Activated CD8-positive, alpha-beta memory T cell treated with anti-CD3 and anti-CD28 coated beads, Interleukin-2, amount 10 ng/mL, durations not matched to agents 7 days and 5 days (primary cell): ENCODE data around the gene YARS2. TPM values are rescaled to one million over a fixed set of nuclear protein-coding genes. Genes with fewer than 3 reads are reported as not detected.

Source experiments
- ATAC-seq: fragments of 150-1000 bp; cut with Tn5 transposase; one replicate; pipeline ENCODE4 v1.10.0; 2021; ENCODE audit warnings: moderate library complexity
- CTCF ChIA-PET: fragments of 350-600 bp; sonication (Branson Sonifier 250); formaldehyde crosslinking; loops from one replicate; lab custom pipeline; 2021; ENCODE audit warnings: antibody characterized with exemption; lab: Charles Lee
- DNase-seq: peaks from one replicate; pipeline ENCODE4 v3.0.0-alpha.2; 2020
- H3K27ac Mint-ChIP-seq: one replicate; pipeline ENCODE4 v1.8.0; 2021; ENCODE audit warnings: mild to moderate bottlenecking, mixed read lengths
- H3K27me3 Mint-ChIP-seq: one replicate; pipeline ENCODE4 v1.8.0; 2021; ENCODE audit warnings: mixed read lengths
- H3K36me3 Mint-ChIP-seq: one replicate; pipeline ENCODE4 v1.8.0; 2021; ENCODE audit warnings: mild to moderate bottlenecking, mixed read lengths
- H3K4me1 Mint-ChIP-seq: one replicate; pipeline ENCODE4 v1.8.0; 2021; ENCODE audit warnings: mixed read lengths
- H3K4me3 Mint-ChIP-seq: one replicate; pipeline ENCODE4 v1.8.0; 2021; ENCODE audit warnings: mild to moderate bottlenecking, moderate library complexity, mixed read lengths
- H3K9me3 Mint-ChIP-seq: one replicate; pipeline ENCODE4 v1.8.0; 2022; ENCODE audit warnings: low read depth, mixed read lengths
- total RNA-seq, 2 experiments: library from RNA; stranded (reverse); gene quantifications; one replicate each; pipeline ENCODE4 v1.2.3, GENCODE V29; 2021

YARS2 gene
- total RNA-seq, 2 experiments from 2014 or later, result 21.1 to 28.7 TPM

GRCh38 chr12:32773691-32774090 lies 18.0 kb upstream of the YARS2 start:
- H3K27me3 Mint-ChIP-seq, result peaks cover 20% of the 10 kb centered on the region
- DNase-seq (no peak), ATAC-seq (no peak)
- H3K27ac Mint-ChIP-seq, result no peak overlapping the region
- no peak overlapping the region for H3K4me3 Mint-ChIP-seq
- no peaks in the 10 kb centered on the region for H3K9me3 Mint-ChIP-seq
- no peaks in the 10 kb centered on the region for H3K4me1 Mint-ChIP-seq
- CTCF ChIA-PET, result no interaction called here
- H3K36me3 Mint-ChIP-seq, result no peaks in the 10 kb centered on the region

GRCh38 chr12:32770141-32770540 lies 14.4 kb upstream of the YARS2 start:
- H3K4me3 Mint-ChIP-seq, result no peak overlapping the region
- CTCF ChIA-PET, result interaction anchor here (1.7 kb wide), 1 partner anchor 14 kb away, joined by 8 read pairs; the partner anchor contains the start of gene YARS2

DNA sequence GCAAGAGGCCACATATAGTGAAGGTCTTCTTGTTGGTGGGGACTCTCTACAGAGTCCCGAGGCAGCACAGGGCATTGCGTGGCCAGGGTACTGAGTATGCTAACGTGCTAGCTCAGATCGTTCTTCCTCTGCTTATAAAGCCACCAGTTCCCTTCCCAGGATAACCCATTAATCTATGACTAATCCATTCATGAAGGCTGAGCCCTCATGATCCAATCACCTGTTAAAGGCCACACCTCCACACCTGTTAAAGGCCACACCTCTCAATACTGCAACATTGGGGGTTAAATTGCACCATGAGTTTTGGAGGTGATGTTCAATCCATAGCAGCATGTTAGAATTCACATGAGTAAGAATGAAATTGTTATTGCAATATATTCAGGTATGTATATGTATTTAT lies 12.8 kb upstream of the YARS2 start:
- no peaks in the 10 kb centered on the region for H3K36me3 Mint-ChIP-seq
- DNase-seq, result no peak
- CTCF ChIA-PET, result no interaction called here

More at GRCh38 chr12:32770141-32770540, 14.4 kb upstream of the YARS2 start:
- H3K4me1 Mint-ChIP-seq, result no peaks in the 10 kb centered on the region
- peaks cover 20% of the 10 kb centered on the region for H3K27me3 Mint-ChIP-seq
- H3K36me3 Mint-ChIP-seq, result no peaks in the 10 kb centered on the region
- DNase-seq, result no peak
- H3K9me3 Mint-ChIP-seq, result no peaks in the 10 kb centered on the region
- H3K27ac Mint-ChIP-seq, result no peak overlapping the region
- no peak for ATAC-seq

GRCh38 chr12:32765906-32766305 lies 10.2 kb upstream of the YARS2 start:
- no peaks in the 10 kb centered on the region for H3K9me3 Mint-ChIP-seq
- H3K27me3 Mint-ChIP-seq, result peaks cover 13% of the 10 kb centered on the region
- no peaks in the 10 kb centered on the region for H3K4me1 Mint-ChIP-seq
- CTCF ChIA-PET, result no interaction called here
- no peak for ATAC-seq
- no peak overlapping the region for H3K4me3 Mint-ChIP-seq
- H3K27ac Mint-ChIP-seq, result no peak overlapping the region
- DNase-seq, result no peak
- H3K36me3 Mint-ChIP-seq, result no peaks in the 10 kb centered on the region

More for the DNA sequence above, 12.8 kb upstream of the YARS2 start:
- ATAC-seq, result no peak
- peaks cover 16% of the 10 kb centered on the region for H3K27me3 Mint-ChIP-seq
- H3K27ac Mint-ChIP-seq, result no peak overlapping the region
- H3K4me3 Mint-ChIP-seq, result no peak overlapping the region
- H3K4me1 Mint-ChIP-seq, result no peaks in the 10 kb centered on the region
- H3K9me3 Mint-ChIP-seq, result no peaks in the 10 kb centered on the region

DNA sequence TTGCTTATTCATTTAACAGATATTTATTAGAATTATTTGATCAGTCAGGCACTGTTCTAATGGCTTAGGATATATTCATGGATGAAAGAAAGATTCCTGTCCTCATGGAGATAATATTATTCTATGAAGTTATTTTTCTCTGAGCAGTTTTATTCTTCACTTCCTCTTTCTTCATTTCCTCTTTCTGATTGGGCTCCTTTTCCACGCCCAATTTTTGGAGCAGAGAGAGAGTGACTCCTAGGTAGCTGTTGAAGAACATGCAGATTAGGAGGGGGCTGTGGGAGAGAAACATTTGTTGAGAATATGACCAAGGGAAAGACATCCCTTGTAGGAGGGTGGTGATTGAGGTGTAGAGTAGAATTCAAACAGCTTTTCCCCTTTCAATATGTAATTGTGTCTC lies 6.0 kb upstream of the YARS2 start:
- Mint-ChIP-seq H3K27ac (no peak overlapping the region), H3K36me3 (no peaks in the 10 kb centered on the region)
- CTCF ChIA-PET, result no interaction called here

GRCh38 chr12:32757157-32757556 lies 1.5 kb upstream of the YARS2 start:
- H3K9me3 Mint-ChIP-seq, result no peaks in the 10 kb centered on the region
- H3K4me3 Mint-ChIP-seq, result no peak overlapping the region
- CTCF ChIA-PET, result interaction anchor here (1.1 to 4.1 kb wide), 3 partner anchors 212 to 1264 kb away, joined by 3 to 62 read pairs (median 41); partner anchors contain the start of gene ALG10
- peaks cover 11% of the 10 kb centered on the region for H3K36me3 Mint-ChIP-seq
- DNase-seq (no peak), ATAC-seq (no peak)
- H3K4me1 Mint-ChIP-seq, result peaks cover 19% of the 10 kb centered on the region
- H3K27ac Mint-ChIP-seq, result no peak overlapping the region
- H3K27me3 Mint-ChIP-seq, result no peaks in the 10 kb centered on the region

More for the DNA sequence above, 6.0 kb upstream of the YARS2 start:
- DNase-seq, result no peak
- Mint-ChIP-seq H3K27me3 (peaks cover 3% of the 10 kb centered on the region), H3K4me1 (no peaks in the 10 kb centered on the region), H3K4me3 (no peak overlapping the region), H3K9me3 (no peaks in the 10 kb centered on the region)
- ATAC-seq, result no peak

DNA sequence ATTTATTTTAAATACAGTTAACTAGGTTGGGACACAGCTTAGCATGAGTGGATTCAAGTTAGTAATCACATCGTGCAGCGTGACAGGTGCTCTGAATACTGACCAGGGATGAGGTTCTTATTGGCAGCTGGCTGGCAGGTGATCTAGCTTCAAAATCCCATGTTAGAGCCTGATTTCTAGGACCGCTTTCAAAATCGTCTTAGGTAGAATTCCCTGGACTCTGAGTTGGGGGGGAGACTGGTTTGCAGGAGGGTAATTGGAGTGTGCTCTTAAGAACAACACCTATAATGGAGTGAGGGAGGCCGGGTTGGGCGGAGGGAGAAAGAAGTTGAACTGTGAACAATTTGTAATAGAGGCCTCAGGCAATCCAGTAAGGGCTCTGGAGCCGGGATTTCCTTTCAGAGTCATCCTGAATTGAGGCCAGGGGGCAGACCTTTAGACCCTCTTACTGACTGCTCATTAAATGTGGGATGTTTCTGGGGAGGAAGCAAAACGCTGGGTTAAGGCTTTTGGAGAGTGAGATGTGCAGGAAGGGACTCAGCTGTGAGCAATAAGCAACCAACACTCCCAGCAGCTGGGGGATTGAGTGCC lies 874 bp upstream of the YARS2 start:
- Mint-ChIP-seq H3K9me3 (no peaks in the 10 kb centered on the region), H3K4me3 (peak overlapping the region; percentile 91), H3K4me1 (peaks cover 19% of the 10 kb centered on the region), H3K27me3 (no peaks in the 10 kb centered on the region), H3K27ac (peak overlapping the region; percentile 83), H3K36me3 (peaks cover 14% of the 10 kb centered on the region)
- no peak for ATAC-seq
- CTCF ChIA-PET, result interaction anchor here (1.1 to 4.1 kb wide), 16 partner anchors 13 to 1265 kb away, joined by 3 to 62 read pairs (median 8); partner anchors contain the start of genes ALG10 and ETFBKMT
- no peak for DNase-seq

DNA sequence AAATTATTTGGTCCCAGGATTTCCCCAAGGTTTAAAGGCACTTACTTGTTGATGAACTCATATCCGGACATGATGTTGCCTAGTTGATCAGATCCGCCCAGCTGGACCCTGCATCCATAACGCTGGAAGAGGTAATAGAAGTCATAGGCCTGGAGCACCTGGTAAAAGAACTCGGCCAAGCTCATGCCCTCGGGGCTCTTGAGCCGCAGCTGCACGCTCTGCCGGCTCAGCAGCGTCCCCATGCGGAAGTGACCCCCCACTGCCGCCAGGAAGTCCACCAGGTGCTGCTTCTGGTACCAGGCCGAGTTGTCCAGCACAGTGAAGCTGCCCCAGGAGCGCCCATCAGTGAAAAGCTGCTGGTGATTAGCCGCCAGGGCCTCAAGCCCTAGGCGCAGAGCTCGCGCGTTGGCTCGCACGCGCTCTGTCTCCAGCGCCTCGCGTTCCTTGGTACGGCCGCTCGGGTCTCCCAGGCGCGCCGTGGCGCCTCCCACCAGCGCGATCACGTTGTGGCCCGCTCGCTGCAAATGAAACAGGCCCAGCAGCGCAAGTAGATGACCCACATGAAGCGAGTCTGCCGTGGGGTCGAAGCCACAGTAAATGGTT lies 545 bp downstream of the YARS2 start:
- peak; percentile 87 for DNase-seq
- H3K4me1 Mint-ChIP-seq, result peaks cover 19% of the 10 kb centered on the region
- H3K9me3 Mint-ChIP-seq, result no peaks in the 10 kb centered on the region
- peak overlapping the region; percentile 83 for H3K27ac Mint-ChIP-seq
- peaks cover 24% of the 10 kb centered on the region for H3K36me3 Mint-ChIP-seq
- H3K27me3 Mint-ChIP-seq, result no peaks in the 10 kb centered on the region
- peak; percentile 75 for ATAC-seq
- CTCF ChIA-PET, result interaction anchor here (0.5 to 4.1 kb wide), 37 partner anchors 10 to 1439 kb away, joined by 3 to 62 read pairs (median 5); partner anchors contain the start of genes ALG10, DNM1L and ETFBKMT
- peak overlapping the region; percentile 91 for H3K4me3 Mint-ChIP-seq

GRCh38 chr12:32754111-32754510 lies 1.6 kb downstream of the YARS2 start:
- Mint-ChIP-seq H3K36me3 (peaks cover 28% of the 10 kb centered on the region), H3K9me3 (no peaks in the 10 kb centered on the region), H3K4me3 (peak overlapping the region; percentile 91), H3K27me3 (no peaks in the 10 kb centered on the region), H3K4me1 (peaks cover 19% of the 10 kb centered on the region), H3K27ac (peak overlapping the region; percentile 83)
- CTCF ChIA-PET, result interaction anchor here (0.6 to 4.1 kb wide), 14 partner anchors 9 to 1267 kb away, joined by 3 to 62 read pairs (median 8); partner anchors contain the start of genes ALG10 and DNM1L
- DNase-seq (no peak), ATAC-seq (no peak)

- CTCF ChIA-PET, result no interaction called here
- DNase-seq (no peak), ATAC-seq (no peak)
- H3K27ac Mint-ChIP-seq, result peak overlapping the region; percentile 83
- H3K4me3 Mint-ChIP-seq, result peak overlapping the region; percentile 91
- H3K4me1 Mint-ChIP-seq, result peaks cover 19% of the 10 kb centered on the region
- H3K9me3 Mint-ChIP-seq, result no peaks in the 10 kb centered on the region
- peaks cover 28% of the 10 kb centered on the region for H3K36me3 Mint-ChIP-seq
- no peaks in the 10 kb centered on the region for H3K27me3 Mint-ChIP-seq
Observed at GRCh38 chr12:32753605-32754004, 2.1 kb downstream of the YARS2 start.

- H3K36me3 Mint-ChIP-seq, result peaks cover 51% of the 10 kb centered on the region
Observed at GRCh38 chr12:32743264-32743663, 12.4 kb downstream of the YARS2 start.

DNA sequence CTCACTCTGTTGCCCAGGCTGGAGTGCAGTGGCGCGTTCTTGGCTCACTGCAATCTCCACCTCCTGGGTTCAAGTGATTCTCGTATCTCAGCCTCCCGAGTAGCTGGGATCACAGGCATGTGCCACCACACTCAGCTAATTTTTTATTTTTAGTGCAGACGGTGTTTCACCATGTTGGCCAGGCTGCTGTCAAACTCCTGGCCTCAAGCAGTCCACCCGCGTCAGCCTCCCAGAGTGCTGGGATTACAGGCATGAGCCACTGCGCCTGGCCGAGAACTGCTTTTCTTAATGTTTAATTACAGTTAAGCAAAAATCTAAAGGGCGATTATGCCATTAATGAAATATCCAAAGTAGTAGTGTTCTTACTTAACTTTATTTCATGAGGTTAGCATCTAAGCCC lies 13.6 kb downstream of the YARS2 start:
- peaks cover 49% of the 10 kb centered on the region for H3K36me3 Mint-ChIP-seq
- no peaks in the 10 kb centered on the region for H3K27me3 Mint-ChIP-seq
- no peak overlapping the region for H3K27ac Mint-ChIP-seq
- H3K9me3 Mint-ChIP-seq, result no peaks in the 10 kb centered on the region
- CTCF ChIA-PET, result interaction anchor here (2.8 kb wide), 1 partner anchor 14 kb away, joined by 11 read pairs; the partner anchor contains the start of gene YARS2
- H3K4me1 Mint-ChIP-seq, result peaks cover 1% of the 10 kb centered on the region
- ATAC-seq, result no peak
- H3K4me3 Mint-ChIP-seq, result no peak overlapping the region
- DNase-seq, result no peak

More at GRCh38 chr12:32743264-32743663, 12.4 kb downstream of the YARS2 start:
- Mint-ChIP-seq H3K27ac (no peak overlapping the region), H3K9me3 (no peaks in the 10 kb centered on the region), H3K4me3 (no peak overlapping the region), H3K27me3 (no peaks in the 10 kb centered on the region), H3K4me1 (no peaks in the 10 kb centered on the region)
- ATAC-seq (no peak), DNase-seq (no peak)
- CTCF ChIA-PET, result interaction anchor here (2.8 kb wide), 1 partner anchor 13 kb away, joined by 11 read pairs; the partner anchor contains the start of gene YARS2

DNA sequence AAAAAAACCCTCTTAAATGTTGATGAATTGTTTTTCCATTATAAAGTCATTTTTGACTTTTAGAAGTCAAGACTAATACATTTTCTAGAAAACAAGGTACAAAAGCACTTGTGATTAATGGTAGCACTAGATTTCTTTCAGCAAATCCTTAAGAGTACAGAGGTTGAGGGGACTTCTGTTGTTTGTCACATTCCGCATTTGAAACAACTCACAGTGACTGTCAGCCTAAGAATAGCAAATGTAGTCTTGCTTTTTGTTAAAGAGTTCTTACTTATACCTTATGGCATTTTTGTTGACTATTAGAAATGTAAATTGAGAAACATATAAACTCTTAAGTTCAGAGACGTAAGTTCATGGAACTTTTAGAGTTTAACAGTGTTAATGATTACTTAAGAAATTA lies 16.4 kb downstream of the YARS2 start:
- CTCF ChIA-PET, result interaction anchor here (1.0 kb wide), 1 partner anchor 16 kb away, joined by 4 read pairs; the partner anchor contains the start of gene YARS2

More for the DNA sequence above, 16.4 kb downstream of the YARS2 start:
- peaks cover 1% of the 10 kb centered on the region for H3K4me1 Mint-ChIP-seq
- no peak overlapping the region for H3K27ac Mint-ChIP-seq
- H3K9me3 Mint-ChIP-seq, result no peaks in the 10 kb centered on the region
- no peaks in the 10 kb centered on the region for H3K27me3 Mint-ChIP-seq
- DNase-seq (no peak), ATAC-seq (no peak)
- H3K36me3 Mint-ChIP-seq, result peaks cover 38% of the 10 kb centered on the region
- H3K4me3 Mint-ChIP-seq, result no peak overlapping the region
